GM18511 (cell line): Measurements from ENCODE around the gene SCAMP5.

Source experiments
- ATAC-seq: cut with Tn5 transposase; IDR thresholded peaks from one replicate; pipeline ENCODE4 v1.9.1; 2021; ENCODE audit warnings: mild to moderate bottlenecking, moderate library complexity; ENCODE audit not compliant: unreplicated experiment

Gene SCAMP5

DNA sequence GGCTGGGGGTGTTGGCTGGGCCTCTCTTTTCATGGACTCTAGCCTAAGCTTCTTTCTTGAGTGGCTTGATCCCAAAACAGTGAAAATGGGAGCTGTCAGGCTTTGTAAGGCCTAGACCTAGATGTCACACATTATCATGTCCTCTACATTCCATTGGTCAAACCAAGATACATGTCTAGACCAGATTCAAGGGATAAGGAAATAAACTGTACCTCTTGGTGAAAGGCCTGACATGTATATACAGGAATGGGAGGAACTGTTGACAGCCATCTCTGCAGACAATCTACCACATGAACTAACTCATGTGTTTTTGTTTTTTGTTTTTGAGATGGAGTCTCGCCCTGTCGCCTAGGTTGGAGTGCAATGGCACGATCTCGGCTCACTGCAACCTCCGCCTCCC is 27.7 kb upstream of the SCAMP5 start:
- no peak for ATAC-seq

DNA sequence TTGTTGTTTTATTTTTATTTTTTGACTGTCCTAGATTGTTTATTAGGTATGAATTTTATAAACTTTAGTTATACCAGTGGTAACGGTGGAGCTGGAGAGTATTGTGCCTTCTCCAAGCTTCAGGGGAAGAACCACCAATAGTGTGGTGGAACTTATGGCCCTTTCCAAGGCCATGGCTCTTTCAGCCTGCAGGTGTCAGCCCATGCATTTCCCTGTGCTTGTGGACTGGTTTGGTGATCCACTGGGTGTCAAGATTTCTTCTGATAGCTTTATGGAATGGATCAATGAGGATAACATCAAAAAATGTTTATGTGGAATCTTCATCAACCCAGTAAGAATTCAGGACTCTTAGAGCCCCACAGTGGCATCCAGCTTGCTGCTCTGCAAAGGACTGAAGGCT is 19.2 kb upstream of the SCAMP5 start:
- ATAC-seq: no peak

DNA sequence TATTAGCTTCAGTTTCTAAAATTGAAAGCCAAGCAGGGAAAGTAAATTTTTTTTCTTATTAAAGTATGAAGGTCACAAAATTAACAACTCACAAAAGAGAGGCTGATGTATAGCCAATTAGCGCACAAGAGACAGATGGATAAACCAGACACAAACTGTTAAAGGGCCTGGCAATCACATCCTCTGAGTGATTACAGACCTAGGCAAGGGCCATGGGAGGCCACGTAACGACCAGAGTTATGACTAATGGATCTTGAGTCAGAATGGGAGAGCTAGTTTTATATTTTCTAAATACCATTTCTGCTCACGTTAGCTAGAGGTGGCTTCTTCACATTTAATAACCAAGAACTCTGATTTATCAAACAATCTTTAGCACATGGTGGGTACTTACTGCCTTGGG is 17.8 kb upstream of the SCAMP5 start:
- no peak for ATAC-seq

GRCh38 chr15:74978077-74978476 is 17.3 kb upstream of the SCAMP5 start:
- no peak for ATAC-seq

GRCh38 chr15:74978503-74978902 is 16.9 kb upstream of the SCAMP5 start:
- ATAC-seq: no peak

- ATAC-seq: no peak
Measured at GRCh38 chr15:74982183-74982582, 13.2 kb upstream of the SCAMP5 start.

- peak; percentile 85 for ATAC-seq
Measured at GRCh38 chr15:74983725-74984231, 11.6 kb upstream of the SCAMP5 start.

DNA sequence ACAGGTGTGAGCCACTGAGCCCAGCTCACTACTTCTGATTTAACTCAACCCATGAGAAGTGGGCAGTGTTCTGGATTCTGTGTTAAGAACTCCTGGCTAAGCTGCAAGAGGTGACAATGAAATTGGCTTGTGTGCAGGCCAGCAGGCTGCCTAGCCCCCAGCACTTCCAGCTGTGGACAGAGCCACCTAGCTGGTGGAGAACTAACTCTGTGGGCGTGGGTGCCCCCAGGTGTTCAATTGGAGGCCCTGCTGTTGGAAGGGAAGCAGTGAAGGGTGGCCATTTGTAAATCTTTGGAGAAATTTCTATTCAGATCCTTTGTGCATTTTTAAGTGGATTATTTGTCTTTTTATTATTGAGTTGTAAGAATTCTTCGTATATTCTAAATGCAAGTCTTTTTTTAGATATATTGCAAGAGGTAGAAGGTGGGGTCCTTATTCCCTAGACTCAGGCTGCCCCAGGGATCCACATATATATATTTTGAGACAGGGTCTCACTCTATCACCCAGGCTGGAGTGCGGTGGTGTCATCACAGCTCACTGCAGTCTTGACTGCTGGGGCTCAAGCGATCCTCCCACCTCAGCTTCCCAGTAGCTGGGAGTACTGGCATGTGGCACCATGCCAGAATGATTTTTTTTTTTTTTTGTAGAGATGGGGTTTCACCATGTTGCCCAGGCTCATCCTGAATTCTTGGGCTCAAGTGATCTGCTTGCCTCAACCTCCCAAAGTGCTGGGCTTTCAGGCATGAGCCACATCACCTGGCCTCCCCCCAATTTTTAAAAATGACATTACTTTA is 7.2 kb upstream of the SCAMP5 start:
- no peak for ATAC-seq

DNA sequence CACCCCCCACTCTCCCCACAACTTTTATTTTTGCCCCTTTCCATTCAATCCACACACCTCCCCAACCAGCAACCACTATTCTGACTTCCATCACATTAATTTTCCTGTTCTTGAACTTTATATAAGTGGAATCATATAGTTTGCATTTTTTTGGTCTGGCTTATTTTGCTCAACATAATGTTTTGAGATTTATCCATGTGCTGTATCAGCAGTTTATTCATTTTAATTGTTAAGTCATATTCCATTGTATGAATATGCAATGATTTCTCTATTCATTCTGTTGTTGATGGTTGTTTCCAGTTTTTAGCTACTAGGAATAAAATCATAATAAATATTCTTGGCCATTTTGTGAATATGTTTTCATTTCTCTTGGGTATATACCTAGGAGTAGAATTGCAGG is 5.8 kb upstream of the SCAMP5 start:
- ATAC-seq: no peak

DNA sequence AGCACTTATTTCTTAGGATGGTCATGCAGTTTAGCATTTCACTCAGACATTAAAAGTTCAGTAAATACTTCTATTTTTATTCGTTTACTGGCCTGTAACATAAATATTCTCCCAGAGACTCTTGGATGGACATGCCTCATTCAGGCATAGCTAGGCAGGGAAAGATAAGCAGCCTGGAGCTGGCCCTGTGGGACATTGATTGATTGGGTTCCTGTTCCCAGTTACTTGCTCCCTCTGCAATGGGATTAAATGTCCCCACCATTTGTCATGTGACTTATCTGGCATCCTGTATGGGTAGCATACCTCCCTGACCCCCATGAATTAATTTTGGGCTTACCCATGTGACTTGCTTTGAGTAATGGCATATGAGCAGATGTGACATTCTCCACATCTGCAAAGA is 2.7 kb upstream of the SCAMP5 start:
- no peak for ATAC-seq

GRCh38 chr15:74994236-74994635 is 1.1 kb upstream of the SCAMP5 start:
- ATAC-seq: no peak

DNA sequence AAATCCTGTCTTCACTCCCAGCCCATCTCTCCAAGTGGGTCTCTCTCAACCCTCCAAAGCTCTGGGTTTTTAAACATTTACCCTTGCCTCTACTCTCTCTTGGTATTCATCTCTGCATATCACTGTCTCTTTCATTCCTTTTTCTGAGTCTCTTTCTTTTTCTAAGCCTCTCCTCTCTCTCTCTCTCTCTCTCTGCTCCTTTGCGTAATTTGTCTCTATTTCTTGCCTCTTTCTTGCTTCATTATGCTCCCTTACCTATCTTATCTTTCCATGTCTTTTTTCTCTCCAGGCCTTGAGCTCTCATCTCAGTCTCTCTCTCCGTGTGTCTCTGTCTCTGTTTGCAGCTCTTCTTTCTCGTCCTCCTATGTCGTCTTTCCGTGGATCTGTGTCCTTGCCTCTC is 678 bp upstream of the SCAMP5 start:
- ATAC-seq: no peak

- no peak for ATAC-seq
Measured at GRCh38 chr15:74995779-74996765, 709 bp downstream of the SCAMP5 start.

DNA sequence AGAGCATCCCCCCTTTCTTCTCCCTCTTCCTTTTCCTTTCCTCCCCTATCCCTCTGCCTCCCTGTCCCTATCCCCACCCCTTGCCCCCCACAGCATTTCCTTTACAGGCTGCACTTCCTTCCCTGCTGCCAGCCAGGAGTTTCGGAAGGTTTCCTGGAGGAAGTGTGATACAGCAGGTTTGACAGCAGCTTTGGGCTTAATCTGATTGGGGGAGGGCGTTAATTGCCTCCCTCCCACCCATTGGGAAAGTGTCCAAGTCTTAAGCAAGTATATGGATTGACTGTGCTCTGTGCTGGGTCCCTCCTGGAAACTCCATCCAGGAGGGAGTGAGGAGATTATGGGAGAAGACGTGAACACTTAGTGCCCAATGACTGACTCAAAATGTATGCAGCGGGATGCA is 1.8 kb downstream of the SCAMP5 start:
- no peak for ATAC-seq

DNA sequence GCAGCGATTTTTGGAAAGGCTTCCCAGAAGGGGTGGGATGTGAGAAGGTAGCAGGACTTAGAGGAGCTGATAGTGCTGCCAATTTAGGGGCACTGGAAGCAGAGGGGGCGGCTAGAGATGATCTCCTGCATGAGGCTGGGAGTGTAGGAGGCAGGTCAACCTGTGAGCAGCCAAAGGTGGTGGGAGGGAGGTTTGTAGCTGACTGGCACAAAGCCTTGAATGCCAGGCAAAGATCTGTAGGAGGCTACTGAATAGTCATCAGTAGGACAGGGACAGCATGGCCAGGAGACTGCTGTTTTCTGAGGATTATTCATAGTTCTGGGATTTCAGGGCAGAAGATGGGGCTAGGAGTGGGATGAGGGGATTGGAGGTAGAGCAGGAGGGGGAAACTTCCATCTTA is 2.2 kb downstream of the SCAMP5 start:
- ATAC-seq: no peak

GRCh38 chr15:75001310-75001709 is 5.9 kb downstream of the SCAMP5 start:
- ATAC-seq: no peak

DNA sequence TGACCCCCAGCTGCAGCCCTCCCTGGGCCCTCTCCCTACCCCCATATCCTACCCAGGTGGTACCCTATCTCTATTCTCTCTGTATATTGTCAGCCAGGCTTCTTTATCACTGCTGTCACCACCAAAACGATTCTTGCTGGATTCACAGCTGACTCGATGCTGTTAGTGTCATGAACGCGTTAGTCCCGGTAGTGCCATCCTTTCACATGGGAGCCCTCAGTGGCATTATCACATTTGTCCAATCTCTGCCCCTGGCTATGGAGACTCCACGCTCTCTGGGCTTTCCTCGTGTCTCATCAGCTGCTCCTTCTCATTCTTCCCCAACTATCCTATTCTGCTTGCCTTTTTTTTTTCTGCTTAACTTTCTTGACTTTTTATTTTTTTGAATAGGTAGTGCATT is 7.0 kb downstream of the SCAMP5 start:
- no peak for ATAC-seq

- ATAC-seq: no peak
Measured at GRCh38 chr15:75007216-75007615, 11.9 kb downstream of the SCAMP5 start.

DNA sequence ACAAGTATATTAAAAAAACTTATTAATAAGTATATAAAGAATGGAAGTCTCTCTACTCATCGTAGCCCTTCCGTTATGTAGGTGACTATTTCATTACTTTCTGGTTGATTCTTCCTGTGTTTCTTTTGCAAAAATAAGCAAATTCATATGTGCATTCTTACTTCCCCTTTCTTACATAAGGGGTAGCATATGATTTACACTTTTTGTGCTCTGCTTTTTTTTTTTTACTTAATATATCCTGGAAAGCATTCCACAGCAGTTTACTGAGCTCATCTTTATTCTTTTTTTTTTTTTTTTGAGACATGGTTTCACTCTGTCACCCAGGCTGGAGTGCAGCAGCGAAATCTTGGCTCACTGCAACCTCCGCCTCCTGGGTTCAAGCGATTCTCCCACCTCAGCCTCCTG is 12.9 kb downstream of the SCAMP5 start:
- peak; percentile 31 for ATAC-seq

- peak; percentile 84 for ATAC-seq
Measured at GRCh38 chr15:75008629-75009326, 13.4 kb downstream of the SCAMP5 start.

DNA sequence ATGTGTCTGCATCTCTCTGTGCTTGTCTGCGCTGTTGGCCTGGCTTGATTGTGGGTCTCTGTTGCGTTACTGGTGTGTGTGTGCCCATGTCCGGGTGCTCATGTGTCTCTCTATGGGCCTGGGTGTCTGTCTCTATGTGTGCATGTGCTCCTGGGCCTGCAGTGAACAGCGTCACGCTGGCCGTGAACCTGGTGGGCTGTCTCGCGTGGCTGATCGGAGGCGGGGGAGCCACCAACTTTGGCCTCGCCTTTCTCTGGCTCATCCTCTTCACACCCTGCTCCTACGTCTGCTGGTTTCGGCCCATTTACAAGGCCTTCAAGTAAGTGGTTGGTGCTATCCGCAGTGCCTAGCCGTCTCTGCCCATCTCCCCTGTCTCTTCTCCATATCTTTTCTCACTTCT is 21.1 kb downstream of the SCAMP5 start:
- ATAC-seq: no peak
